ENCODE measurements around the gene PABPC4L.
"Not testable (repeated sequence)": the region's sequence is repeated elsewhere in the genome, so short reads cannot be mapped to it uniquely, and the experiment has no call there.

PABPC4L gene

GRCh38 chr4:134201216-134202161, at the start of gene PABPC4L:
PABPC4L (minus strand) TSS chr4:134201789; CDS start chr4:134201019, 770 bp downstream.
- no peak for DNase-seq (ENCODE audit: low read depth)

- no peak for DNase-seq (ENCODE audit: low read depth)
These were observed 49.7 kb upstream of the PABPC4L start for GRCh38 chr4:134251322-134251721.

GRCh38 chr4:134243742-134244713, 42.4 kb upstream of the PABPC4L start:
- no peak for DNase-seq (ENCODE audit: low read depth)

- no peak for DNase-seq (ENCODE audit: low read depth)
These were observed 17.5 kb upstream of the PABPC4L start for GRCh38 chr4:134219043-134219442.

GRCh38 chr4:134216411-134216810, 14.8 kb upstream of the PABPC4L start:
- peak; percentile 37 for DNase-seq (ENCODE audit: low read depth)

GRCh38 chr4:134215620-134216344, 14.2 kb upstream of the PABPC4L start:
- no peak for DNase-seq (ENCODE audit: low read depth)

GRCh38 chr4:134207955-134208354, 6.4 kb upstream of the PABPC4L start:
- DNase-seq (ENCODE audit: low read depth): not testable (repeated sequence)

- no peak for DNase-seq (ENCODE audit: low read depth)
These were observed 772 bp upstream of the PABPC4L start for GRCh38 chr4:134202166-134202956.

GRCh38 chr4:134200811-134201215, 776 bp downstream of the PABPC4L start:
- DNase-seq (ENCODE audit: low read depth): no peak

GRCh38 chr4:134189949-134190348, 11.6 kb downstream of the PABPC4L start:
- DNase-seq (ENCODE audit: low read depth): no peak

GRCh38 chr4:134189480-134189879, 12.1 kb downstream of the PABPC4L start:
- DNase-seq (ENCODE audit: low read depth): no peak

GRCh38 chr4:134178706-134179105, 22.9 kb downstream of the PABPC4L start:
- no peak for DNase-seq (ENCODE audit: low read depth)

GRCh38 chr4:134174271-134174670, 27.3 kb downstream of the PABPC4L start:
- DNase-seq (ENCODE audit: low read depth): no peak

GRCh38 chr4:134160211-134160610, 41.4 kb downstream of the PABPC4L start:
- DNase-seq (ENCODE audit: low read depth): no peak

- DNase-seq (ENCODE audit: low read depth): no peak
These were observed 47.5 kb downstream of the PABPC4L start for GRCh38 chr4:134154097-134154496.

- DNase-seq (ENCODE audit: low read depth): no peak
These were observed 53.6 kb downstream of the PABPC4L start for GRCh38 chr4:134147941-134148340.

Measured in HS-5 (cell line).